K562 (cell line): ENCODE data around the gene CBLL1. TPM values are rescaled to one million over a fixed set of nuclear protein-coding genes. Genes with fewer than 3 reads are reported as not detected.

Experiments used
- BDP1 ChIP-seq: IDR thresholded peaks from 3 replicates; pipeline ENCODE4 v1.6.1; 2011; ENCODE audit not compliant: insufficient read length, insufficient read depth
- CBFB ChIP-seq: sonication (generic); formaldehyde crosslinking; IDR thresholded peaks from 2 replicates; pipeline ENCODE4 v1.4.0; 2020; ENCODE audit warnings: mild to moderate bottlenecking, missing genetic modification reagents
- CHD2 ChIP-seq: IDR thresholded peaks from 2 replicates; pipeline ENCODE4 v1.6.1; 2011; ENCODE audit warnings: low read depth, low read length
- DEAF1 ChIP-seq: fragments of 450-650 bp; formaldehyde crosslinking; IDR thresholded peaks from 2 replicates; pipeline ENCODE4 v1.4.0; 2020; ENCODE audit warnings: mild to moderate bottlenecking, moderate library complexity
- HBP1 ChIP-seq: fragments of 450-650 bp; formaldehyde crosslinking; IDR thresholded peaks from 2 replicates; pipeline ENCODE4 v1.4.0; 2022; ENCODE audit warnings: missing genetic modification characterization
- HLTF ChIP-seq: fragments of 450-650 bp; IDR thresholded peaks from 2 replicates; pipeline ENCODE4 v1.6.1; 2016
- HNRNPL ChIP-seq: fragments of 200-400 bp; formaldehyde crosslinking; IDR thresholded peaks from 2 replicates; pipeline ENCODE4 v1.6.1; 2017; ENCODE audit warnings: low read depth, mild to moderate bottlenecking, low read length
- PPARD ChIP-seq: fragments of 250-450 bp; sonication (Bioruptor Pico); IDR thresholded peaks from 2 replicates; pipeline ENCODE4 v1.8.0; 2022; ENCODE audit warnings: inconsistent platforms, mild to moderate bottlenecking, moderate library complexity
- PTBP1 ChIP-seq: fragments of 200-400 bp; formaldehyde crosslinking; IDR thresholded peaks from 2 replicates; pipeline ENCODE4 v1.6.1; 2017; ENCODE audit warnings: low read depth, low read length
- XRCC4 ChIP-seq: IDR thresholded peaks from one replicate; pipeline ENCODE4 v1.6.1; 2011; ENCODE audit not compliant: insufficient read depth, insufficient read length; ENCODE audit errors: extremely low read depth
- ZBTB11 ChIP-seq, 3 experiments: fragments of 200-800 bp in 1 of 3; fragments of 250-450 bp in 1 of 3; fragments of 450-650 bp in 1 of 3; sonication (Bioruptor Pico) in 1 of 3; sonication (Bioruptor generic) in 1 of 3; formaldehyde crosslinking in 1 of 3; IDR thresholded peaks; 2 replicates each; pipeline versions ENCODE4 v1.6.1 to v1.8.0; 2016 to 2022; ENCODE audit warnings: mild to moderate bottlenecking in 2 of 3, missing genetic modification characterization in 2 of 3, missing compliant biosample characterization in 1 of 3, moderate library complexity in 1 of 3
- ZKSCAN8 ChIP-seq: fragments of 200-800 bp; sonication (Bioruptor generic); IDR thresholded peaks from 2 replicates; pipeline ENCODE4 v1.6.1; 2016; ENCODE audit warnings: missing genetic modification characterization, missing compliant biosample characterization
- ZNF121 ChIP-seq: sonication (generic); formaldehyde crosslinking; conservative IDR thresholded peaks from 2 replicates; pipeline ENCODE4 v1.8.0; 2022; ENCODE audit warnings: missing genetic modification reagents
- ZNF277 ChIP-seq: fragments of 250-450 bp; sonication (Bioruptor Pico); IDR thresholded peaks from 2 replicates; pipeline ENCODE4 v1.8.0; 2022; ENCODE audit warnings: inconsistent platforms, mild to moderate bottlenecking, moderate library complexity, borderline replicate concordance
- ZNF395 ChIP-seq: fragments of 200-800 bp; sonication (Bioruptor generic); IDR thresholded peaks from 2 replicates; pipeline ENCODE4 v1.6.1; 2017; ENCODE audit warnings: missing genetic modification characterization, missing compliant biosample characterization
- ZNF511 ChIP-seq: sonication (generic); formaldehyde crosslinking; IDR thresholded peaks from 2 replicates; pipeline ENCODE4 v1.8.0; 2022; ENCODE audit warnings: mild to moderate bottlenecking, missing genetic modification reagents
- polyA plus RNA-seq, 8 experiments: library from polyadenylated mRNA; depleted of rRNA in 4 of 8; stranded (reverse) in 5 of 8; unstranded in 3 of 8; fragments of >200 nt; fragmentation: Nextera tagmentation in 2 of 8; fragmentation: Illumina TruSeq in 1 of 8; extraction: Ambion mirVana in 2 of 8; extraction: Trizol in 1 of 8; gene quantifications; 2 replicates each; pipeline versions ENCODE4 v1.2.1 to v1.2.3, GENCODE V29; 2011 to 2014; ENCODE audit warnings: inconsistent platforms in 1 of 8, missing spikeins in 1 of 8
- total RNA-seq, 7 experiments: library from RNA; depleted of rRNA in 6 of 7; stranded (reverse); fragments of >200 nt in 6 of 7; fragmentation: Illumina TruSeq in 2 of 7; extraction: Trizol in 2 of 7; gene quantifications; 2 replicates each; pipeline versions ENCODE4 v1.2.1 to v1.2.3, GENCODE V29; 2011 to 2021; ENCODE audit warnings: low replicate concordance in 1 of 7

The CBLL1 gene
- total and polyA plus RNA-seq, 9 of the 15 experiments (the other 6 are each of a cell fraction or from before 2014, with no cell fraction given): 14.7 to 67.9 (median 35.4) TPM

GRCh38 chr7:107744345-107744750 is 406 bp downstream of the CBLL1 start (continued):
- TF ChIP-seq DEAF1 (CRISPR knock-in tag): peak; percentile 16; the same call in 1 of the 2 replicates
- TF ChIP-seq HLTF: 0 out of 2 replicates have a peak, but pooled peaks have one; percentile 13
- 0 out of 2 replicates have a peak, but pooled peaks have one; percentile 59 for TF ChIP-seq PTBP1
- no peak for TF ChIP-seq ZNF395 (CRISPR knock-in tag)
- TF ChIP-seq BDP1: no peak
- TF ChIP-seq ZNF277 (CRISPR knock-in tag): no peak
- no peak for TF ChIP-seq HNRNPL
- TF ChIP-seq CBFB (CRISPR knock-in tag): peak; percentile 79
- TF ChIP-seq HBP1 (CRISPR knock-in tag): 0 out of 2 replicates have a peak, but pooled peaks have one; percentile 33
- no peak for TF ChIP-seq PPARD
- peak; percentile 45 for TF ChIP-seq ZNF511
- TF ChIP-seq XRCC4: no peak
- TF ChIP-seq CHD2: no peak
- peak; percentile 55 to 79 (median 75) for TF ChIP-seq ZBTB11 (CRISPR knock-in tag; IDR thresholded peaks at IDR 0.05)
- no peak for TF ChIP-seq ZNF121
- no peak for TF ChIP-seq ZKSCAN8 (CRISPR knock-in tag)
